ENCODE results near the gene PRKCA.

PRKCA gene

GRCh38 chr17:66427134-66427533, 124.7 kb downstream of the PRKCA start:
- peaks cover 15 to 32% of the 10 kb centered on the region in 2 experiments for H3K4me1 ChIP-seq (ENCODE audit: control insufficient read depth in 1 of 2, insufficient read depth in 1 of 2, low read depth in 1 of 2, low read length in 1 of 2)
- H3K9me3 ChIP-seq, result no peaks in the 10 kb centered on the region
- H3K27me3 ChIP-seq, result no peaks in the 10 kb centered on the region
- no peak overlapping the region for H3K27ac ChIP-seq
- TF ChIP-seq CTCF (IDR thresholded peaks at IDR 0.05), result no peak
- H3K4me3 ChIP-seq (ENCODE audit: low read depth in 1 of 2, low read length in 1 of 2), result no peak overlapping the region
- H3K36me3 ChIP-seq, result no peaks in the 10 kb centered on the region

GRCh38 chr17:66429680-66430079, 127.3 kb downstream of the PRKCA start:
- no peaks in the 10 kb centered on the region for H3K27me3 ChIP-seq
- no peak for TF ChIP-seq CTCF (IDR thresholded peaks at IDR 0.05)
- no peaks in the 10 kb centered on the region for H3K9me3 ChIP-seq
- H3K4me3 ChIP-seq (ENCODE audit: low read depth in 1 of 2, low read length in 1 of 2), result no peak overlapping the region
- H3K27ac ChIP-seq, result no peak overlapping the region
- H3K4me1 ChIP-seq (ENCODE audit: control insufficient read depth in 1 of 2, insufficient read depth in 1 of 2, low read depth in 1 of 2, low read length in 1 of 2), result peaks cover 15 to 32% of the 10 kb centered on the region in 2 experiments
- H3K36me3 ChIP-seq, result no peaks in the 10 kb centered on the region

GRCh38 chr17:66430846-66431795, 128.7 kb downstream of the PRKCA start:
- Histone ChIP-seq H3K36me3 (no peaks in the 10 kb centered on the region), H3K27me3 (no peaks in the 10 kb centered on the region), H3K4me3 (ENCODE audit: low read depth in 1 of 2, low read length in 1 of 2) (no peak overlapping the region), H3K4me1 (ENCODE audit: control insufficient read depth in 1 of 2, insufficient read depth in 1 of 2, low read depth in 1 of 2, low read length in 1 of 2) (peaks cover 9 to 27% of the 10 kb centered on the region in 2 experiments), H3K9me3 (no peaks in the 10 kb centered on the region), H3K27ac (no peak overlapping the region)
- TF ChIP-seq CTCF (IDR thresholded peaks at IDR 0.05), result no peak

- no peak overlapping the region for H3K4me3 ChIP-seq (ENCODE audit: low read depth in 1 of 2, low read length in 1 of 2)
- no peaks in the 10 kb centered on the region for H3K27me3 ChIP-seq
- H3K36me3 ChIP-seq, result no peaks in the 10 kb centered on the region
- H3K9me3 ChIP-seq, result no peaks in the 10 kb centered on the region
- peaks cover 2 to 19% of the 10 kb centered on the region in 2 experiments for H3K4me1 ChIP-seq (ENCODE audit: control insufficient read depth in 1 of 2, insufficient read depth in 1 of 2, low read depth in 1 of 2, low read length in 1 of 2)
- H3K27ac ChIP-seq, result no peak overlapping the region
- no peak for TF ChIP-seq CTCF (IDR thresholded peaks at IDR 0.05)
These were observed 129.5 kb downstream of the PRKCA start for GRCh38 chr17:66431910-66432309.

- H3K27me3 ChIP-seq, result no peaks in the 10 kb centered on the region
- no peak for TF ChIP-seq CTCF (IDR thresholded peaks at IDR 0.05)
- no peaks in the 10 kb centered on the region for H3K36me3 ChIP-seq
- H3K4me1 ChIP-seq (ENCODE audit: control insufficient read depth in 1 of 2, insufficient read depth in 1 of 2, low read depth in 1 of 2, low read length in 1 of 2), result peaks cover 2 to 13% of the 10 kb centered on the region in 2 experiments
- no peaks in the 10 kb centered on the region for H3K9me3 ChIP-seq
- H3K4me3 ChIP-seq (ENCODE audit: low read depth in 1 of 2, low read length in 1 of 2), result no peak overlapping the region
- H3K27ac ChIP-seq, result no peak overlapping the region
These were observed 130.1 kb downstream of the PRKCA start for GRCh38 chr17:66432411-66432957.

All from neutrophil (primary cell).